Mesothelial cell of epicardium (in vitro differentiated cells): ENCODE results near the gene CDC42BPA. TPM values are rescaled to one million over a fixed set of nuclear protein-coding genes. Genes with fewer than 3 reads are reported as not detected.

Experiments
- DNase-seq, 2 experiments: peaks; one replicate each; pipeline ENCODE4 v3.0.0; 2021; ENCODE audit warnings: low spot score in 2 of 2; ENCODE audit not compliant: unreplicated experiment in 2 of 2
- H3K27ac Mint-ChIP-seq: 2 replicates; pipeline ENCODE4 v1.8.0; 2021; ENCODE audit warnings: mixed read lengths
- H3K27me3 Mint-ChIP-seq: 2 replicates; pipeline ENCODE4 v1.8.0; 2021; ENCODE audit warnings: low read depth, mixed read lengths
- H3K36me3 Mint-ChIP-seq: 2 replicates; pipeline ENCODE4 v1.8.0; 2021; ENCODE audit warnings: mixed read lengths
- H3K4me1 Mint-ChIP-seq: 2 replicates; pipeline ENCODE4 v1.8.0; 2021; ENCODE audit warnings: mixed read lengths
- H3K4me3 Mint-ChIP-seq: 2 replicates; pipeline ENCODE4 v1.8.0; 2021; ENCODE audit warnings: mild to moderate bottlenecking, moderate library complexity, mixed read lengths
- H3K9me3 Mint-ChIP-seq: 2 replicates; pipeline ENCODE4 v1.8.0; 2021; ENCODE audit warnings: mixed read lengths
- total RNA-seq: library from RNA; stranded (reverse); gene quantifications from 3 replicates; pipeline ENCODE4 v1.2.1, GENCODE V29; 2021
- TF ChIP-seq, protein P1 (sequence below): fragments of 200-600 bp; sonication (generic); IDR thresholded peaks from one replicate; pipeline ENCODE4 v1.5.0; 2021; ENCODE audit warnings: antibody characterized with exemption; ENCODE audit not compliant: unreplicated experiment

Gene CDC42BPA
- total RNA-seq, 1 donor from 2014 or later: 44.4 TPM

DNA sequence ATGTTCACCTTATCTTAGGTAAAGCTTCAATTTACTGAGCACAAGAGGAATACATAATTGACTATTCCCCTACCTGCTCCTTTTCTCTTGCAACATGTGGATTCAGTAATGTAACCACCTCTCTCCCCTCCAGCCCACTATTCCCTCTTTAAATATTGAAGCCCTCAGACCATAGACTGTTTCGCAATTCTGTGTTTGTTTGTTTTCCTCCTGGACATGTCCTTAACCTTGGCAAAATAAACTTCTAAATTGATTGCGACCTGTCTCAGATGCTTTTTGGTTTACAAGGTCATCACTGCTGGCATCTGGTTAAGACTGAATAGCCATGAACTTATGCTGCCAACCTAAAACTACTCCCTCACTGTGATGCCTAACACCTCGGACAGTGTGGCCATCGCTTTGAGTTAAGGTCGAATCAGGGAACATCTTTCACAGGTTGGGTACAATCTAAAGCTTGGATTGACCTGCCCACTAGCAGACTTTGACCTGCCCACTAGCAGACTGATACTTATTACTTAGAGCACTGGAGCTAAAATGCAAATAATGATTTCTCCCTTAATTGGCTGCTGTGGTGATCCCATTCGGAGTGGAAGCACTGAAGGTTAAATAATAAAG is 10.2 kb upstream of the CDC42BPA start:
- no peak overlapping the region for H3K27ac Mint-ChIP-seq
- no peak overlapping the region for H3K4me3 Mint-ChIP-seq
- no peaks in the 10 kb centered on the region for H3K36me3 Mint-ChIP-seq

DNA sequence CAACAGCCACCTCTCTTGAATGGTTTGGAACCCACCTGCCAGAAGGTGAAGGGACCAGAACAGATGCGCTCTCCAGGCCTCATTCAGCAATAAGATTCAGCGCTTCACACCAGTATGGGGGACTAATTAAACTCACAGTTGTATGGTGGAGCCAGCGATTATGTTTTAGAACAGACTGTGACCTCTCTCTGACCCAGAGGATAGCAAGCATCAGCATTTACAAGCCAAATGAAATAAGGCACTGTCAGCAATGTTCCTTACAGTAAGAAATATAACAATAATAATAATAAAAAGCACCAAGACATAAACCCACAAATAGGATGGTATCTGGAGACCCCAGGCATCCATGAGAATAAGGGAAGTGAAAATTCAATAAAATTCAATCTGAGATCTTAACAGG is 6.9 kb upstream of the CDC42BPA start:
- Mint-ChIP-seq H3K4me3 (no peak overlapping the region), H3K27me3 (peaks cover 10% of the 10 kb centered on the region), H3K36me3 (no peaks in the 10 kb centered on the region), H3K27ac (no peak overlapping the region), H3K9me3 (no peaks in the 10 kb centered on the region), H3K4me1 (peaks cover 4% of the 10 kb centered on the region)
- no peak for DNase-seq
- TF ChIP-seq, protein P1, sequence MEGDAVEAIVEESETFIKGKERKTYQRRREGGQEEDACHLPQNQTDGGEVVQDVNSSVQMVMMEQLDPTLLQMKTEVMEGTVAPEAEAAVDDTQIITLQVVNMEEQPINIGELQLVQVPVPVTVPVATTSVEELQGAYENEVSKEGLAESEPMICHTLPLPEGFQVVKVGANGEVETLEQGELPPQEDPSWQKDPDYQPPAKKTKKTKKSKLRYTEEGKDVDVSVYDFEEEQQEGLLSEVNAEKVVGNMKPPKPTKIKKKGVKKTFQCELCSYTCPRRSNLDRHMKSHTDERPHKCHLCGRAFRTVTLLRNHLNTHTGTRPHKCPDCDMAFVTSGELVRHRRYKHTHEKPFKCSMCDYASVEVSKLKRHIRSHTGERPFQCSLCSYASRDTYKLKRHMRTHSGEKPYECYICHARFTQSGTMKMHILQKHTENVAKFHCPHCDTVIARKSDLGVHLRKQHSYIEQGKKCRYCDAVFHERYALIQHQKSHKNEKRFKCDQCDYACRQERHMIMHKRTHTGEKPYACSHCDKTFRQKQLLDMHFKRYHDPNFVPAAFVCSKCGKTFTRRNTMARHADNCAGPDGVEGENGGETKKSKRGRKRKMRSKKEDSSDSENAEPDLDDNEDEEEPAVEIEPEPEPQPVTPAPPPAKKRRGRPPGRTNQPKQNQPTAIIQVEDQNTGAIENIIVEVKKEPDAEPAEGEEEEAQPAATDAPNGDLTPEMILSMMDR: no peak

More for the DNA sequence above, 10.2 kb upstream of the CDC42BPA start:
- DNase-seq: no peak
- H3K9me3 Mint-ChIP-seq: peaks cover 9% of the 10 kb centered on the region
- TF ChIP-seq, protein P1: no peak
- H3K27me3 Mint-ChIP-seq: peaks cover 1% of the 10 kb centered on the region
- H3K4me1 Mint-ChIP-seq: peaks cover 4% of the 10 kb centered on the region

DNA sequence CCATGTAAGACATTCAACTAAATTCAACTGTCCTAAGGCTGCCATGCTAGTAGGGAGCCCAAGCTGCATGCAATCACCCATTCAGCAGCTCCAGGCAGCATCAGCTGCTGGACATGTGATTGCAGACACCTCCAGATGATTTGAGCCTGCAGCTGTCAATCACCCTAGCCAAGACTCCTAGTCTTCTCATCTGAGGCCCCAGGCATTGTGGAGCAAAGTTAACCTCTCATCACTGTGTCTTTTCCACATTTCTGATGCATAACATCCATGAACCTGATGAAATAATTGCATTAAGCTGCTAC is 5.6 kb upstream of the CDC42BPA start:
- Mint-ChIP-seq H3K9me3 (no peaks in the 10 kb centered on the region), H3K4me1 (peaks cover 10% of the 10 kb centered on the region), H3K27me3 (peaks cover 8% of the 10 kb centered on the region), H3K36me3 (no peaks in the 10 kb centered on the region), H3K27ac (no peak overlapping the region), H3K4me3 (no peak overlapping the region)
- TF ChIP-seq, protein P1: no peak
- no peak for DNase-seq

DNA sequence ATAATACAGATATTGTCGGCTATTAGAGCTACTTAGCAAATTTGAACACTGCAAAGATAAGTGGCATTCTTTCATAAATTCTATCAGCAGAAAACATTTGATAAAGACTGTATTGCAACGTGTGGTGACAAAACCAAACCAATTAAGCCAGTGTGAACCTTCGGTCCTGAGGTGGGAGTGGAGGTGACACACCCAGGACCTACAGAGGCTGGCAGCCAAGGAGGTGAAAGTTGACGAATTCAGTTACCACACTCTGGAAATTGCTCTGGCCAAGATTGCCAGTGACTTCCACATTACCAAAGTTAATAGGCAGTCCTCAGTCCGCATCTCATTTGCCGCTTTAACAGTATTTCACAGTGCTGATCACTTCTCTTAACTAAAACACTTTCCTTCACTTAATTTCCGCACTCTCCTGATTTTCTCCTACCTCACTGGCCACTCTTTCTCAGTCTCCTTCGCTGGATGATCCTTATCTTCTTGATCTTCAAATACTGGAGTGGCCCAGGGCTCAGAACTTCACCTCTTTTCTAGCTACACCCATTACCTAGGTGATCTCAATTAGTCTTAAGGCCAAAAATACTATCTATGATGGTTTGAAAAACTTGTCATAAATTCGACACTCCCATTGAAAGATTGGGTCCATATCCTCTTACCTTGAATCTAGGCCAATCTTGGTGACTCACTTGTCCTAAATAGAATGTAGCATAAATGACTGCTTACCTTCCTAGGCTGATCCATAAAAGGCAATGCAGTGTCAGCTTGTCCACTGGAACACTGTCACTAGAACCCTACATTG is 5.1 kb upstream of the CDC42BPA start:
- Mint-ChIP-seq H3K36me3 (no peaks in the 10 kb centered on the region), H3K27ac (no peak overlapping the region), H3K9me3 (no peaks in the 10 kb centered on the region), H3K27me3 (peaks cover 8% of the 10 kb centered on the region), H3K4me3 (no peak overlapping the region), H3K4me1 (peaks cover 11% of the 10 kb centered on the region)
- TF ChIP-seq, protein P1: no peak
- no peak for DNase-seq

DNA sequence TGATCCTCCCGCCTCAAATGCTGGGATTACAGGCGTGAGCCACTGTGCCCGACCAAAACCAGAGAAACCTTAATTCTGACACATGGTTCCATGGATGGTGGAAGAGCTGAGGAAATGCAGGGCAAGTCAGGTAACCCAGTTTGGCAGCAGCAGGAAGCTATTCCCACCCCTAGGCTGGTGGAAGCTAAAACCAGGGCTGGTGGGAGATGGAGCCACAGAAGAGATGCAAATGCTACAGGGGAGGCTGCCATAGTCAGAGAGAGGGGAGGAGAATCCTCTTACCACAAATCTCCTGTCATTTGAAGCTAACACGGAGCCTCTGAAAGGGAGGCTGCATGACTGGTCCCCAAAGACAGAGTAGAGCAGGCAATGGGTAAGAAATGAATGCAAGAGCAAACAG is 4.1 kb upstream of the CDC42BPA start:
- DNase-seq: no peak
- Mint-ChIP-seq H3K9me3 (no peaks in the 10 kb centered on the region), H3K4me1 (peaks cover 12% of the 10 kb centered on the region), H3K27ac (no peak overlapping the region), H3K4me3 (no peak overlapping the region), H3K27me3 (peaks cover 8% of the 10 kb centered on the region), H3K36me3 (no peaks in the 10 kb centered on the region)
- TF ChIP-seq, protein P1: no peak
